GM10266 (cell line): ENCODE results near the gene LRIT1.

ENCODE experiments used
- DNase-seq: peaks from one replicate; pipeline ENCODE4 v3.0.0; 2012; ENCODE audit errors: extremely low spot score
- TF ChIP-seq, protein P1 (sequence below): IDR thresholded peaks from 2 replicates; pipeline ENCODE4 v1.5.1; 2012; ENCODE audit warnings: mild to moderate bottlenecking, low read depth; ENCODE audit not compliant: control insufficient read depth, insufficient read depth; ENCODE audit errors: missing control alignments

LRIT1 gene

DNA sequence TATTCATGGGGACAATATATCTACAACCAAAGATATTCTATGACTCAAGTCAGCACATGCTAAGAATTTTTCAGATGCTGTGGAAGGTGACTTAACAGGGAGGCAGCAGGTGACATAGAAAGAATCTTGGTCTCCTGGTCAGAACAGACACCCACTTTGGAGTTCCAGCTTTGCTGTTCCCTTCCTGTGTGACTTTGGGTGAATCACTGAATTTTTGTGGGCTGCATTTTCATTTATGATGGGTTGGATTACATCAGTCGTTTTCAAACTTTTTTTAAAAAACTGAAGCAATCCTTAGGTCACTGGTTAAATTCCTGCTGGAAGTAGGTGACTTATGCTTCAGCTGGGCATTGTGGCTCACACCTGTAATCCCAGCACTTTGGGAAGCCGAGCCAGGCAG is 28.4 kb upstream of the LRIT1 start:
- no peak for DNase-seq
- TF ChIP-seq, protein P1, sequence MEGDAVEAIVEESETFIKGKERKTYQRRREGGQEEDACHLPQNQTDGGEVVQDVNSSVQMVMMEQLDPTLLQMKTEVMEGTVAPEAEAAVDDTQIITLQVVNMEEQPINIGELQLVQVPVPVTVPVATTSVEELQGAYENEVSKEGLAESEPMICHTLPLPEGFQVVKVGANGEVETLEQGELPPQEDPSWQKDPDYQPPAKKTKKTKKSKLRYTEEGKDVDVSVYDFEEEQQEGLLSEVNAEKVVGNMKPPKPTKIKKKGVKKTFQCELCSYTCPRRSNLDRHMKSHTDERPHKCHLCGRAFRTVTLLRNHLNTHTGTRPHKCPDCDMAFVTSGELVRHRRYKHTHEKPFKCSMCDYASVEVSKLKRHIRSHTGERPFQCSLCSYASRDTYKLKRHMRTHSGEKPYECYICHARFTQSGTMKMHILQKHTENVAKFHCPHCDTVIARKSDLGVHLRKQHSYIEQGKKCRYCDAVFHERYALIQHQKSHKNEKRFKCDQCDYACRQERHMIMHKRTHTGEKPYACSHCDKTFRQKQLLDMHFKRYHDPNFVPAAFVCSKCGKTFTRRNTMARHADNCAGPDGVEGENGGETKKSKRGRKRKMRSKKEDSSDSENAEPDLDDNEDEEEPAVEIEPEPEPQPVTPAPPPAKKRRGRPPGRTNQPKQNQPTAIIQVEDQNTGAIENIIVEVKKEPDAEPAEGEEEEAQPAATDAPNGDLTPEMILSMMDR, result no peak

DNA sequence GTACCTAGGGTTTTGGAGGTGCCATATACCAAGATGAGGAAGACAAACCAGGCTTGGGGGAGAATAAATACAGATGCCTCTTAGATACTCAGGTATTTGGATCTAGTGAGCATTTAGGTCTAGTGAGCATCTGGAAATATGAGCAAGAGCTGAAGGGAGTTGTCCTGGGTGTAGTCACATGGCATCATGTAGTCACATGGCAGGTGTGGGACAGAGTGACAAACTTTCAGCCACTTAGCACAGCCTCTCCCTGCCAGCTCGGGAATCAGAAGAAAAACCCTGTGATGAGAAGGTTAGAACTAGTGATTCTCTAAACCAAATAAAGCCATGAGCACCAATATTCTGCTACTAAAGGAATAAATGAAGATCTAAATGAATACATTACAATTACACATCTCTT is 27.8 kb upstream of the LRIT1 start:
- DNase-seq, result no peak
- TF ChIP-seq, protein P1, result no peak

DNA sequence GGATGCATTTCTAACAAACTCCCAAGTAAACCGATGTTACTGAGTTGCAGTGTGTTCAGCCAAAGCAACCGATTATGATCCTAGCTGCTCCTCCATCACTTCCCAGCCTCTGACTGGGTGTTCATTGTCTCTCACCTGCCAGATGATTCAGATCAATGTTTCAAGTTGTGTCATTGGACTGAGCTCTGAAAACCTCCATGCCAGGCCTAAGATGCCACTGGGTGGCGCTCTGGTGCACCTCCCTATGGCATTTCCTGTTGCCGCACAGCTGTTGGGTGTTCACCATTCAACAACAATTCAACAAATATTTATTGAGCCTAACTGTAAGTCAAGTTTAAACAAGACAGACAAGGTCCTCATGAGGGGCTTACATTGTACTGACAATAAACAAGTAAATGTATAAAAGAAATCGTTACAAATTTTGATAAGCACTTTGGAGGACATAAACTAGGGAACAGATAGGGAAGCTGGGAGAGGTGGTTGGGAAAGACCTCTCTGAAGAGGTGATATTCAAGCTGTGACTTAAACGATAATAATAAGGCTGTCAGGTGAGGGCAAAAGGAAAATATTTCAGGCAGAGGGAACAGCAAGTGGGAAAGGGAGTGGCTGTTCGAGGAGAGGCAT is 26.3 kb upstream of the LRIT1 start:
- peak; percentile 51 for DNase-seq
- TF ChIP-seq, protein P1, result peak; percentile 61

DNA sequence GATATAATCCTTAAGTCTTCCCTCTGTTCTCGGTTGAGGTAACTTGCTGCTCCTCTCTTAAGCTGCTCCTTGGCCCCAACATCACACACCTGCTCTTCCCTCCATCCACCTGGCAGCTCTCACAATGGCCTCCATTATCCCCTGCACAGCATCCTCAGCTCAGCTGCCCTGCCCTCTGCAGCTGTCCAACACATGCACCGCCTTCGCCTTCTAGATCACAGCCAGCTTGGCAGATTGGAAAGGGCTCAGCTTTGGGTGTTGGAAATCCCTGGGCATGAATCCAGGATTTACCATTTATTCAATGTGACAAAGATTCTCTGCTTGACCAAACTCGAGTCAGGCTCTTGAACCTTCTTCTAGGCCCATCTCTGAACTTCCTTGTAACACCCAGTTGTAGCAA is 24.1 kb upstream of the LRIT1 start:
- DNase-seq, result no peak
- TF ChIP-seq, protein P1, result no peak

DNA sequence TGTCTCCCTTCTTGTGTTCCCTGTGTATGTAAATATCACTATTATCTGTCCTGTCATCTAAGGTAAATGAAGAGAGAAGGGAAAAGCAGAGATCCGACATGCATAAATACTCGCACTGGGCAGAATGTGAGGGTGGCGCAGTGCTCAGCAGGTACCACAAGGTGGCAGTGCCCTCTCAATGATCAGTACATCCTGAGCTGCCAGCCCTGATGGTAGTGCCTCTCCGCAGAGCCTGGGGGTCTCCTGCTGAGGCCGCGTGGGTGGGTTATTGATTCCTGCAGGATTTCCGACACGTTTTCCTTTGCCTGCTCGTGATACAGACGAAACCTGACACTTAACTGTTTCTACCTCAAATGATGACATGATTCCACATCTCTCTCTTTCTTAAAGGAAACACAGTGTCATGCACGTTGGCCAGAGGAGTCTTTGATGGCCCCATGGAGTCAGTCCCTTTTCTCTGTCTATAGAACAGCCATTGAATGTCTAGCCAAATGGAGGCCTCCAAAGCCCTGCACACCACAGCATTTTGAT is 23.3 kb upstream of the LRIT1 start:
- peak; percentile 63 for DNase-seq
- TF ChIP-seq, protein P1, result peak; percentile 97

DNA sequence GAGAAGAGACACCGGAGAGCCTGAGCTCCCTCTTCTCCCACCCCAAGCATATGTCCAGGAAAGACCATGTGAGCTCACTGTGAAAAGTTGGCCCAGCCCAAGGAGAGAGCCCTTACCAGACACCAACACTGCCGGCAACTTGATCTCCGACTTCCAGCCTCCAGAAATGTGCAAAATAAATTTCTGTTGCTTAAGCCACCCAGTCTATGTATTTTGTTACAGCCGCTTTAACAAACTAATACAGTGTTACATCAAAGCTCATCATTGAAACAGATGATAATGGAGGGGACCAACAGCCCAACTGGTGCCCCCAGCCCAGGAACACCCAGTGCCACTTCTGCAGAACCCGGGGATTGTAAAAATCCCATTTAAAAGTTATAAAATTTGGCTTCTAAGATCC is 22.4 kb upstream of the LRIT1 start:
- TF ChIP-seq, protein P1, result no peak
- DNase-seq, result no peak

DNA sequence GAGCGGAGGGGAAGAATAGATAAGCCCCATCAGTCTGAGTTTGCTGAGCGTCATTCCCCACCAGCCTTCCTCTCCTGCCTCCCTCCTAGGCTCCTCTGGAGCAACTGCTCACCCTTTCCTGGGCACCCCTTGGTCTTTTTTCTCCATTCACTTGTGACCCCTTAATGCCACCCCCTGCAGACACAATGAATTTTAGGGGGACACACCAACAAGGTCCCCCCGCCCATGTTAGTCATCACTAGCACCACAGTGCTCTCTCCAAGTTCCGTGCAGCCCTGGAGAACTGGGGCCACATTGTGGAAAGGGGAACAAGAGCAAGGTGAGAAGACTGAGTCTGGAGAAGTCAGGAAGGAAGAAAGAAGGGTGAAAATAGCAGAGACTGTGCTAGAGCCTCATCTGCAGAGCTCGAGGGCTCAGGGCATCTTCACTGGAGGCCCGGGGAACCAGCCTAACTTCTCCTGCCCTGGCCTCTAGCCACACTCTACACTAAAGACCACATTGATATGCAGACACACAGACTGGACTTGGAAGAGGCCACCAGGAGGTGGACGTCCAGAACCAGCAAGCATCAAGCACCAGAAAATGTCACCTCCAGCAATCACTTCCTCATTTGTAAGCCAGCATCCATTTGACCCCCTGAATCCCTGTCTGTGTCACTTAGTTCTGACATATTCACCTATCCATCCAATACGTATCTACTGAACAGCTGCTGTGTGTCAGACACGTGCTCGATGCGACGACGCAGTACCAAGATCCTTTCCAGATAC is 21.0 kb upstream of the LRIT1 start:
- DNase-seq, result no peak
- TF ChIP-seq, protein P1, result no peak
